RPMI7951 (cell line): Measurements from ENCODE around the gene CERK. TPM values are rescaled to one million over a fixed set of nuclear protein-coding genes. Genes with fewer than 3 reads are reported as not detected.

Experiments used
- DNase-seq: peaks from one replicate; pipeline ENCODE4 v3.0.0-alpha.2; 2012; ENCODE audit warnings: low read depth
- total RNA-seq: library from RNA; depleted of rRNA; stranded (reverse); fragments of >200 nt; shearing (Covaris generic); gene quantifications from 2 replicates; pipeline ENCODE4 v1.2.3, GENCODE V29; 2014

CERK gene
- total RNA-seq, 1 experiment from 2014 or later, result 24.0 TPM

- no peak for DNase-seq
Measured at GRCh38 chr22:46764779-46765485, 26.9 kb upstream of the CERK start.

GRCh38 chr22:46764140-46764680 lies 26.2 kb upstream of the CERK start:
- no peak for DNase-seq

GRCh38 chr22:46763051-46763705 lies 25.1 kb upstream of the CERK start:
- DNase-seq, result no peak

GRCh38 chr22:46762238-46763050 lies 24.4 kb upstream of the CERK start, which contains the start of gene TBC1D22A:
Gene TBC1D22A, plus strand, starts transcription at chr22:46762650. Its CDS starts 137 bp downstream, at chr22:46762787.
- DNase-seq, result peak; percentile 91

GRCh38 chr22:46761539-46762237 lies 23.6 kb upstream of the CERK start:
- DNase-seq, result no peak

GRCh38 chr22:46761017-46761416 lies 23.0 kb upstream of the CERK start:
- DNase-seq, result no peak

- DNase-seq, result peak; percentile 60
Measured at GRCh38 chr22:46758867-46759290, 20.8 kb upstream of the CERK start.

- no peak for DNase-seq
Measured at GRCh38 chr22:46758121-46758520, 20.1 kb upstream of the CERK start.

- DNase-seq, result no peak
Measured at GRCh38 chr22:46757104-46757503, 19.1 kb upstream of the CERK start.

GRCh38 chr22:46756097-46756496 lies 18.0 kb upstream of the CERK start:
- no peak for DNase-seq

GRCh38 chr22:46755525-46755924 lies 17.5 kb upstream of the CERK start:
- no peak for DNase-seq

GRCh38 chr22:46754826-46755225 lies 16.8 kb upstream of the CERK start:
- DNase-seq, result no peak

- DNase-seq, result peak; percentile 98
Measured at GRCh38 chr22:46754110-46754799, 16.2 kb upstream of the CERK start.

- DNase-seq, result no peak
Measured at GRCh38 chr22:46753761-46754109, 15.7 kb upstream of the CERK start.

- no peak for DNase-seq
Measured at GRCh38 chr22:46753360-46753759, 15.3 kb upstream of the CERK start.

GRCh38 chr22:46752988-46753310 lies 14.9 kb upstream of the CERK start:
- no peak for DNase-seq

GRCh38 chr22:46752286-46752987 lies 14.4 kb upstream of the CERK start:
- DNase-seq, result no peak

GRCh38 chr22:46750863-46751443 lies 12.9 kb upstream of the CERK start:
- DNase-seq, result no peak

- DNase-seq, result no peak
Measured at GRCh38 chr22:46750530-46750800, 12.4 kb upstream of the CERK start.
